Vagina (tissue), 2 donors: ENCODE data around the gene TMEM63B. TPM values are rescaled to one million over a fixed set of nuclear protein-coding genes. Genes with fewer than 3 reads are reported as not detected.

ENCODE experiments used
- DNase-seq, 2 donors: peaks; one replicate each; pipeline ENCODE4 v3.0.0-alpha.2; 2017; ENCODE audit errors: extremely low spot score in 2 of 2
- H3K27ac ChIP-seq: fragments of 200-600 bp; sonication (generic); one replicate; pipeline ENCODE4 v1.5.1; 2019
- H3K27me3 ChIP-seq: fragments of 200-600 bp; sonication (generic); one replicate; pipeline ENCODE4 v1.5.1; 2019
- H3K36me3 ChIP-seq, 2 donors: fragments of 200-600 bp; sonication (generic); one replicate each; pipeline ENCODE4 v1.5.1; 2017 to 2019
- H3K4me1 ChIP-seq: fragments of 200-600 bp; sonication (generic); one replicate; pipeline ENCODE4 v1.5.1; 2019
- H3K4me3 ChIP-seq, 2 donors: fragments of 200-600 bp; sonication (generic); 1 replicate in 1 of 2; 2 replicates in 1 of 2; pipeline ENCODE4 v1.5.1; 2016 to 2019
- H3K9me3 ChIP-seq: fragments of 200-600 bp; sonication (generic); one replicate; pipeline ENCODE4 v1.5.1; 2019
- POLR2A ChIP-seq, 2 donors: fragments of 450-650 bp; IDR thresholded peaks; one replicate each; pipeline ENCODE4 v1.6.1; 2017; ENCODE audit warnings: antibody characterized with exemption in 2 of 2, mild to moderate bottlenecking in 2 of 2, moderate library complexity in 2 of 2
- POLR2AphosphoS5 ChIP-seq, 2 donors: sonication (generic); formaldehyde crosslinking; IDR thresholded peaks; one replicate each; pipeline ENCODE4 v1.9.0; 2017; ENCODE audit warnings: antibody characterized with exemption in 2 of 2, mild to moderate bottlenecking in 2 of 2, low read depth in 1 of 2; ENCODE audit not compliant: insufficient read depth in 1 of 2
- intact Hi-C: fragments of 100-400 bp; cut with DNase I; formaldehyde crosslinking; loops from one replicate; pipeline ENCODE4 v1.15.1; 2023
- total RNA-seq: library from RNA; depleted of rRNA; stranded (reverse); fragments of >200 nt; gene quantifications from one replicate; pipeline ENCODE4 v1.2.3, GENCODE V29; 2016
- TF ChIP-seq, protein P1 (sequence below), 3 experiments: fragments of 450-650 bp in 2 of 3; fragments of 200-600 bp in 1 of 3; sonication (generic) in 1 of 3; IDR thresholded peaks; one replicate each; pipeline ENCODE4 v1.5.1; 2017 to 2019; ENCODE audit warnings: antibody characterized with exemption in 3 of 3, mild to moderate bottlenecking in 2 of 3, moderate library complexity in 2 of 3

TMEM63B gene
- total RNA-seq, 1 donor from 2014 or later: 32.4 TPM

DNA sequence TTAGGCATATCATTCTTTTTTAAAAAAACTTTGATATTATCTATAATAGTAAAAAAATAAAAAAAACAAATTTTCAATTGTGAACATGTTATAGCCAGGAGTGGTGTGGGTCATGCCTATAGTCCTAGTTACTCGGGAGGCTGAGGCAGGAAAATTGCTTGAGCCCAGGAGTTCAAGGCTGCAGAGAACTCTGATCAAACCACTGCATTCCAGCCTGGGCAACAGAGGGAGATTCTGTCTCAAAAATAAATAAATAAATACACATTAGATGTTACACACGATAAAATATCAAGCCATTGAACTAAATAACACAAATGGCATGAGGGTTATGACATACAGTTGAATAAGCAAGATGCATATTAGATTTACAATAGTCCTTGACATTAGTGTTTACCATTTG, 61.5 kb downstream of the TMEM63B start:
- intact Hi-C loops: no loop called here
- Histone ChIP-seq H3K27me3 (no peaks in the 10 kb centered on the region), H3K9me3 (no peaks in the 10 kb centered on the region), H3K4me1 (no peaks in the 10 kb centered on the region), H3K4me3 (no peak overlapping the region), H3K36me3 (no peaks in the 10 kb centered on the region), H3K27ac (no peak overlapping the region)
- DNase-seq: no peak
- TF ChIP-seq POLR2A (IDR thresholded peaks at IDR 0.05): no peak
- TF ChIP-seq POLR2AphosphoS5 (IDR thresholded peaks at IDR 0.05; ENCODE audit: insufficient read depth in 1 of 2, low read depth in 1 of 2): no peak
- TF ChIP-seq, protein P1, sequence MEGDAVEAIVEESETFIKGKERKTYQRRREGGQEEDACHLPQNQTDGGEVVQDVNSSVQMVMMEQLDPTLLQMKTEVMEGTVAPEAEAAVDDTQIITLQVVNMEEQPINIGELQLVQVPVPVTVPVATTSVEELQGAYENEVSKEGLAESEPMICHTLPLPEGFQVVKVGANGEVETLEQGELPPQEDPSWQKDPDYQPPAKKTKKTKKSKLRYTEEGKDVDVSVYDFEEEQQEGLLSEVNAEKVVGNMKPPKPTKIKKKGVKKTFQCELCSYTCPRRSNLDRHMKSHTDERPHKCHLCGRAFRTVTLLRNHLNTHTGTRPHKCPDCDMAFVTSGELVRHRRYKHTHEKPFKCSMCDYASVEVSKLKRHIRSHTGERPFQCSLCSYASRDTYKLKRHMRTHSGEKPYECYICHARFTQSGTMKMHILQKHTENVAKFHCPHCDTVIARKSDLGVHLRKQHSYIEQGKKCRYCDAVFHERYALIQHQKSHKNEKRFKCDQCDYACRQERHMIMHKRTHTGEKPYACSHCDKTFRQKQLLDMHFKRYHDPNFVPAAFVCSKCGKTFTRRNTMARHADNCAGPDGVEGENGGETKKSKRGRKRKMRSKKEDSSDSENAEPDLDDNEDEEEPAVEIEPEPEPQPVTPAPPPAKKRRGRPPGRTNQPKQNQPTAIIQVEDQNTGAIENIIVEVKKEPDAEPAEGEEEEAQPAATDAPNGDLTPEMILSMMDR (IDR thresholded peaks at IDR 0.05): no peak

DNA sequence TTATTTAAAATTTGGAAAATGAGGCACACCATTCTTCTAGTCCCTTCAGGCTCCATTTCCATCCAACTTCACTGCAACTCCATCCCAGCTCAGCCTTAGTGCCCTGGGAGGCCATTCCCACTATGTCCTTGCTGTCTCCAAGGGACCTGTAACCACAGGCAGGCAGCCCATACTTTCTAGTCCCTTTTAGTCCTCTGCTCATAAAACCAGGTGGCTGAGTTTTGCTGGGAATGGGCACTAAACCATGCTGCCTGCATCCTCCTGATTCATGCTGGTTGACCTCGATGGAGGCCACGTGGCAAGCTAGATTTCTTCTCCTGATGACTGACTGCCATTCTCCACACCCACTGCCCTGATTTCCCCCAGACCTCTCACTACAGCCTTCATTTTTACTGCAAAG, 61.9 kb downstream of the TMEM63B start:
- H3K4me1 ChIP-seq: no peaks in the 10 kb centered on the region
- H3K27ac ChIP-seq: no peak overlapping the region
- TF ChIP-seq POLR2AphosphoS5 (IDR thresholded peaks at IDR 0.05; ENCODE audit: insufficient read depth in 1 of 2, low read depth in 1 of 2): no peak
- no peak for TF ChIP-seq POLR2A (IDR thresholded peaks at IDR 0.05)
- TF ChIP-seq, protein P1 (IDR thresholded peaks at IDR 0.05): no peak
- intact Hi-C loops: no loop called here
- H3K36me3 ChIP-seq: no peaks in the 10 kb centered on the region
- no peaks in the 10 kb centered on the region for H3K9me3 ChIP-seq
- H3K4me3 ChIP-seq: no peak overlapping the region
- no peak for DNase-seq
- H3K27me3 ChIP-seq: no peaks in the 10 kb centered on the region

DNA sequence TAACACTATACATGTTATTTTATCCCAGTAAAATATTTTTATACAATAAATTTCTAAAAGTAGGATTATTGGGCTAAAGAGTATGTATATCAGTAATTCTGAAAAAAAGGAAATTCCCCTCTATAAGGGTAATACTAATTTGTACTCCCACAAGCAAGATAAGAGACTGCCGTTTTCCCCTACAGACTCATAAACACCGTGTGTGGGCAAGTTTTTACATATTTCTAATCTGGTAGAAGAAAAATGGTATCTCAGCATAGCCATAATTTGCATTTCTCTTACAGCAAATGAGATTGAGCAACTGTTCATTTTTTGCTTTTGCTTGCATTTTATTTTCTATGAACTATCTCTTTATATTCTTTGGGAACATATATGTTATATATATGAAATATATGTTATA, 63.4 kb downstream of the TMEM63B start:
- Histone ChIP-seq H3K27me3 (no peaks in the 10 kb centered on the region), H3K4me1 (no peaks in the 10 kb centered on the region), H3K36me3 (no peaks in the 10 kb centered on the region), H3K9me3 (no peaks in the 10 kb centered on the region), H3K4me3 (no peak overlapping the region), H3K27ac (no peak overlapping the region)
- intact Hi-C loops: no loop called here
- no peak for DNase-seq
- TF ChIP-seq POLR2AphosphoS5 (IDR thresholded peaks at IDR 0.05; ENCODE audit: insufficient read depth in 1 of 2, low read depth in 1 of 2): no peak
- TF ChIP-seq, protein P1 (IDR thresholded peaks at IDR 0.05): no peak

DNA sequence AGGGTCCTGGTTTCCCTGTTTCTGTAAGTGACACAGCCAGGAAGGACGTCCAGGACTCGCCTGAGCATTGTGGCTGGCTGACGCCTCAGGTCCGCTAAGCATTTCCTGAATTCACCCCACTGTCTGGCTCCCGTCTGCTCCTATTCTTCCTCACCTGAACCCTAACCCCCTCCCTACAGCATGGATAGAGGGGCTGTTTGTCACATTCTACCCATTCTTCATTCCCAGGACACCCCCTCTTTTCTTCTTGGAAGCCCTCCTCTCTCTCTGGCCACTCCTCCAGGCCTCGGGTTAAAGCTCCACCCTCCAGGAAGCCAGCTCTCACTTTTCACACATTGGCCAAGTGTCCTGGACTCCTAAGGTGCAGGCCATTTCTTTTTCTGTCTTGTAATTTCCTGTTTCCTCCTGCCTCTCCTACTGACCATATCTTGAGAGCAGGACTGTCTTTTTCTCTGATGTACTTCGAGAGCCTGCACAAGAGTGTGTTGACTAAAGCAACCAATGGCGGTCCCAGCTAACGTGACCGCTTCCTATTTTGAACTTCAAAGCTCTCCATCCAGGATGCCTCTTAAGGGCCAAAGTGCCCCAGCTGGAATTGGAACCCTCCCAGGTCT, 65.2 kb downstream of the TMEM63B start:
- Histone ChIP-seq H3K27ac (no peak overlapping the region), H3K27me3 (no peaks in the 10 kb centered on the region), H3K4me1 (no peaks in the 10 kb centered on the region), H3K9me3 (no peaks in the 10 kb centered on the region), H3K4me3 (no peak overlapping the region), H3K36me3 (no peaks in the 10 kb centered on the region)
- intact Hi-C loops: no loop called here
- no peak for TF ChIP-seq POLR2AphosphoS5 (IDR thresholded peaks at IDR 0.05; ENCODE audit: insufficient read depth in 1 of 2, low read depth in 1 of 2)
- TF ChIP-seq, protein P1 (IDR thresholded peaks at IDR 0.05): no peak
- TF ChIP-seq POLR2A (IDR thresholded peaks at IDR 0.05): no peak
- DNase-seq: no peak

DNA sequence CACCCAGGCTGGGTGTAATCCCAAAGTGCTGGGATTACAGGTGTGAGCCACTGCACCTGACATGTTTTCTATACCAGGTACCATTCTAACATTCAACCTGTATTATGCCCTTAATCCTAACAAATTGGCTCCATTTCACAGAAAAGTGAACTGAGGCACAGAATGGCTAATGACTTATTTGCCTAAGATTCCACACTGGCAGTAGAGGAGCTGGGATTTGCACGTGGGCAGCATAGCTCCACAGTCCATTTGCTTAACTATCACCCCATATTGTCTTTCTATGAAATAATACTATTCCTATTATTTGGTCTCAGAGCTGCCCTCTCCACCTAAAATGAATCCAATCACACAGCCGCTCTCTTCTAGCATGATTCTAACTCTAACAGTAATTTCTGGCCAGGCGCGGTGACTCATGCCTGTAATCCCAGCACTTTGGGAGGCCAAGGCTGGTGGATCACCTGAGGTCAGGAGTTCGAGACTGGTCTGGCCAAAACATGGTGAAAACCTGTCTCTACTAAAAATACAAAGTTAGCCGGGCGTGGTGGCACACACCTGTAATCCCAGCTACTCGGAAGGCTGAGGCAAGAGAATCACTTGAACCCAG, 66.1 kb downstream of the TMEM63B start:
- intact Hi-C loops: no loop called here
- no peak overlapping the region for H3K4me3 ChIP-seq
- TF ChIP-seq POLR2AphosphoS5 (IDR thresholded peaks at IDR 0.05; ENCODE audit: insufficient read depth in 1 of 2, low read depth in 1 of 2): no peak
- TF ChIP-seq POLR2A (IDR thresholded peaks at IDR 0.05): no peak
- TF ChIP-seq, protein P1 (IDR thresholded peaks at IDR 0.05): no peak

More for the DNA sequence above, 66.1 kb downstream of the TMEM63B start:
- no peak for DNase-seq
- H3K27ac ChIP-seq: no peak overlapping the region
- H3K4me1 ChIP-seq: no peaks in the 10 kb centered on the region
- no peaks in the 10 kb centered on the region for H3K9me3 ChIP-seq
- no peaks in the 10 kb centered on the region for H3K36me3 ChIP-seq
- H3K27me3 ChIP-seq: no peaks in the 10 kb centered on the region
